Non-pigmented ciliary epithelial cell (primary cell): ENCODE results near the gene FAM168B.
"Not testable (repeated sequence)": the region's sequence is repeated elsewhere in the genome, so short reads cannot be mapped to it uniquely, and the experiment has no call there.

Source experiments
- DNase-seq: peaks from one replicate; pipeline ENCODE4 v3.0.0-alpha.2; 2010; ENCODE audit warnings: low read depth

Gene FAM168B

GRCh38 chr2:131094463-131095281 lies 1.4 kb upstream of the FAM168B start:
- DNase-seq: no peak

GRCh38 chr2:131093696-131094462 lies 619 bp upstream of the FAM168B start:
- DNase-seq: no peak

GRCh38 chr2:131092458-131093005 lies 728 bp downstream of the FAM168B start:
- no peak for DNase-seq

GRCh38 chr2:131085646-131086045 lies 7.6 kb downstream of the FAM168B start:
- DNase-seq: no peak

- DNase-seq: no peak
Measured at GRCh38 chr2:131081190-131081589, 12.1 kb downstream of the FAM168B start.

GRCh38 chr2:131079931-131080330 lies 13.3 kb downstream of the FAM168B start:
- DNase-seq: not testable (repeated sequence)

- DNase-seq: no peak
Measured at GRCh38 chr2:131077966-131078365, 15.3 kb downstream of the FAM168B start.

- no peak for DNase-seq
Measured at GRCh38 chr2:131077182-131077846, 15.9 kb downstream of the FAM168B start.

GRCh38 chr2:131076707-131077106 lies 16.6 kb downstream of the FAM168B start:
- no peak for DNase-seq

- DNase-seq: not testable (repeated sequence)
Measured at GRCh38 chr2:131075578-131075977, 17.7 kb downstream of the FAM168B start.

GRCh38 chr2:131068172-131068571 lies 25.1 kb downstream of the FAM168B start:
- DNase-seq: not testable (repeated sequence)

- DNase-seq: no peak
Measured at GRCh38 chr2:131067465-131068125, 25.7 kb downstream of the FAM168B start.

GRCh38 chr2:131064589-131065512 lies 28.4 kb downstream of the FAM168B start:
- DNase-seq: no peak

- DNase-seq: no peak
Measured at GRCh38 chr2:131063501-131064283, 29.6 kb downstream of the FAM168B start.

GRCh38 chr2:131058920-131059319 lies 34.3 kb downstream of the FAM168B start:
- no peak for DNase-seq

GRCh38 chr2:131058214-131058843 lies 34.9 kb downstream of the FAM168B start:
- DNase-seq: no peak

GRCh38 chr2:131056932-131057287 lies 36.4 kb downstream of the FAM168B start:
- DNase-seq: no peak

- DNase-seq: no peak
Measured at GRCh38 chr2:131056204-131056931, 36.9 kb downstream of the FAM168B start.
